Neural progenitor cell (in vitro differentiated cells): ENCODE data around the gene RSPO4.

ENCODE experiments used
- EZH2 ChIP-seq: fragments of 200-600 bp; sonication (generic); IDR thresholded peaks from 2 replicates; pipeline ENCODE4 v1.6.1; 2017; ENCODE audit warnings: antibody characterized with exemption, mild to moderate bottlenecking, moderate library complexity
- EZH2phosphoT487 ChIP-seq: fragments of 200-600 bp; sonication (generic); IDR thresholded peaks from 2 replicates; pipeline ENCODE4 v1.6.1; 2017; ENCODE audit warnings: antibody characterized with exemption
- TF ChIP-seq, protein P1 (sequence below): fragments of 200-600 bp; sonication (generic); IDR thresholded peaks from 2 replicates; pipeline ENCODE4 v1.5.1; 2017; ENCODE audit warnings: antibody characterized with exemption, mild to moderate bottlenecking

DNA sequence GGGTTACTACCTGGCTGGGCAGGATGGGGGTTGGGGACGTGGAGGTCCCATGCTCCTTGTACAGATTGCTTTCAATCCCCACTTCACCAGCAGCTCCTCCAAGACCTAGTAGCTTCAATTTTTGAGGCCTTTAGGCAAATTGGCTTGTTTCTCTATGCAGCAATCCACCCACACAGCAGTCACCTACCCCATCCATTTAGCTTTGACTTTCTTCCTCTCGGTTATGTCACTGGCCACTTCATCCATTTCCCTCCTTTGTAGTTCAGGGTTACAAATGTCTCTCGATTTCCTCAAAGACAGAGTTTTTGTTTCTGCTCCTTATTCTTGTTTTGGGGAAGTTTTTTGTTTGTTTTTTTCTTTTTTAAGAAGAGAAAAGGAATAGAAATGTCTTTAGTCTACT is 33.4 kb upstream of the RSPO4 start:
- TF ChIP-seq, protein P1, sequence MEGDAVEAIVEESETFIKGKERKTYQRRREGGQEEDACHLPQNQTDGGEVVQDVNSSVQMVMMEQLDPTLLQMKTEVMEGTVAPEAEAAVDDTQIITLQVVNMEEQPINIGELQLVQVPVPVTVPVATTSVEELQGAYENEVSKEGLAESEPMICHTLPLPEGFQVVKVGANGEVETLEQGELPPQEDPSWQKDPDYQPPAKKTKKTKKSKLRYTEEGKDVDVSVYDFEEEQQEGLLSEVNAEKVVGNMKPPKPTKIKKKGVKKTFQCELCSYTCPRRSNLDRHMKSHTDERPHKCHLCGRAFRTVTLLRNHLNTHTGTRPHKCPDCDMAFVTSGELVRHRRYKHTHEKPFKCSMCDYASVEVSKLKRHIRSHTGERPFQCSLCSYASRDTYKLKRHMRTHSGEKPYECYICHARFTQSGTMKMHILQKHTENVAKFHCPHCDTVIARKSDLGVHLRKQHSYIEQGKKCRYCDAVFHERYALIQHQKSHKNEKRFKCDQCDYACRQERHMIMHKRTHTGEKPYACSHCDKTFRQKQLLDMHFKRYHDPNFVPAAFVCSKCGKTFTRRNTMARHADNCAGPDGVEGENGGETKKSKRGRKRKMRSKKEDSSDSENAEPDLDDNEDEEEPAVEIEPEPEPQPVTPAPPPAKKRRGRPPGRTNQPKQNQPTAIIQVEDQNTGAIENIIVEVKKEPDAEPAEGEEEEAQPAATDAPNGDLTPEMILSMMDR = no peak
- TF ChIP-seq EZH2 (no peak), EZH2phosphoT487 (no peak)
